GM12892 (cell line): ENCODE measurements around the gene PTPRK.

ENCODE experiments used
- POLR2A ChIP-seq: IDR thresholded peaks from 2 replicates; pipeline ENCODE4 v1.6.1; 2011; ENCODE audit warnings: low read depth, low read length, control low read depth
- TAF1 ChIP-seq: IDR thresholded peaks from 2 replicates; pipeline ENCODE4 v1.6.1; 2011; ENCODE audit warnings: low read depth, mild to moderate bottlenecking, control low read depth, low read length, borderline replicate concordance

- TF ChIP-seq TAF1 (no peak), POLR2A (no peak)
These were observed 197.4 kb downstream of the PTPRK start for GRCh38 chr6:128323011-128323410.
